ENCODE results near the gene ESRRB. TPM values are rescaled to one million over a fixed set of nuclear protein-coding genes. Genes with fewer than 3 reads are reported as not detected.

The ESRRB gene
- polyA plus RNA-seq (2013, experiment 1 of 2): 0.04 TPM
- 0.06 TPM for polyA plus RNA-seq (2013, experiment 2 of 2)

DNA sequence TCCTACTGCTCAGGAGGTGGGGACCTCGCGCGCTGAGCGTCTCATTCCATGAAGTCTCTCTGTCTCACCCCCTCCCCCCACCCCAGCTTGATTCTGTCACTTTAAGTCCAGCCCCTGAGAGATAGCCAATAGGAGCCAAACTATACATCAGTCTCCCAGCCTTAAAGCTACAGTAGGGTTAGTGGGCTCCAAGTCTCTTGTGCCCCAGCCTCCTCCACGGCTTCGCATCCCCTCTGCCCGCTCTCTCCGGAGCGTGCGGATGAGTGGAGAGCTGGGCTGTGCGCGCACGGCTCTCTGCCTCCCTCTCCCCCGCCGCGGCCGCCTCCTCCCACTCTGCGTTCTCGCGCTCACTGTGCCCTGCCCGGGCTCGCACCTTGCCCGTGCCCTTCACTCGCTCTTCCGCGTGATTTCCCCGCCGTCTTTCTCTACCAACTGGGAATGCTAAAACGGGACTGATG is at the start of gene ESRRB:
ESRRB (plus strand) TSS at position 191 of the 458 bp plus-strand sequence; CDS start at position 456, 265 bp downstream.
- Histone ChIP-seq H4K5ac (ENCODE audit: low read length) (no peak within 1 kb of the TSS), H3K27me3 (ENCODE audit: insufficient read depth, low read length, poor library complexity) (peaks cover 27% of the 10 kb centered on the region), H2BK120ac (ENCODE audit: low read depth, low read length) (no peak within 1 kb of the TSS), H3K79me2 (ENCODE audit: control insufficient read depth, insufficient read depth, low read length) (no peaks in the 10 kb centered on the region), H3K27ac (ENCODE audit: low read depth, low read length) (no peak within 1 kb of the TSS), H4K8ac (ENCODE audit: low read depth, low read length) (no peak within 1 kb of the TSS), H3K18ac (ENCODE audit: low read length) (no peak within 1 kb of the TSS), H3K4ac (ENCODE audit: low read depth, low read length) (no peak within 1 kb of the TSS), H2BK15ac (replicated peaks; ENCODE audit: low read depth) (no peak within 1 kb of the TSS), H3K9ac (ENCODE audit: low read length) (peak within 1 kb of the TSS; percentile 5), H3K79me1 (ENCODE audit: low read length) (no peaks in the 10 kb centered on the region), H3K56ac (ENCODE audit: low read length) (peak within 1 kb of the TSS; percentile 70), H3K36me3 (ENCODE audit: control insufficient read depth, insufficient read depth, low read length) (no peaks in the 10 kb centered on the region), H3K23ac (ENCODE audit: low read length) (no peak within 1 kb of the TSS), H3K4me1 (ENCODE audit: control insufficient read depth, low read depth, low read length) (no peaks in the 10 kb centered on the region), H3K4me3 (ENCODE audit: low read length) (peak within 1 kb of the TSS; percentile 19), H2AK5ac (ENCODE audit: low read length) (no peak within 1 kb of the TSS), H2BK5ac (ENCODE audit: low read length) (no peak within 1 kb of the TSS), H3K4me2 (ENCODE audit: low read length) (peak within 1 kb of the TSS; percentile 47)
- WGBS (ENCODE audit: extremely low coverage, insufficient coverage, low lambda C conversion rate): no CpG with 5 or more reads among the region's 29 CpGs
- peak; percentile 91 for DNase-seq

DNA sequence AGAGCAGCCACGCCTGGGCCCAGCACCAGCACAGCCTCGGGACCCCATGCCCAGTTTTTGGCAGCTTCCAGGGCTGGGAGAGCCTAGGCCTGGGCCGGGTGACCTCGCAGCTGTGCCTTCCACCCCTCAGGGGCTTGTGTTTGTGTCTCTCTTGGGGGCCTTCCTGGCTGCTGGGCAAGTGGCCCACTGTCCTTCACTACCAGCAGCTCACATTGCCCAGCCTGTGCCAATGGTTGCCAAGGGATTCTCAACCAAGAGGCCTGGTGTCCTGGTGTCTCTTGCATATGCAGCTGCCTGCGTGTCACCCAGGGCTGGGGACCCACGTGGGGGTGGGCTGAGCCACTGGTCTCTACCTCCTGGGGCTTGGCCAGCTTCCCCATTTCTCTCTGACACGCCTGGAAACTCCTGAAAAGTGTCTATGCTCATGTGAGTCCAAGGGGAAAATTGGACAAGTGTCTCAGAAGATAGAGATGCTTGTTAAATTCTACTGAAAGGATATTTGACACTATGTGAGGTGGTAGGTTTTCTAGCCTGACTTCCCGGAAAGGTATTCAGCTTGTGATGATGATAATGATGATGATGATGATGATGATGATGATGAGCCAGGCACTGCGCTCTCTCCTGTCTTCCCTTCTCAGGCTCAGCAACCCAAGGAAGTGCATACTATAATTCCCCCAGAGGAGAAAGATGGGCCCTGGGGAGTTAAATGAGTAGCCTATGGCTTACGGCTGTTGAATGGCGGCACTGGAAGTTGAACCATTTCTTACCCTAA is 48.8 kb upstream of the ESRRB start:
- Histone ChIP-seq H3K4me3 (ENCODE audit: low read length) (no peak overlapping the region), H3K4ac (ENCODE audit: low read depth, low read length) (no peak overlapping the region)

DNA sequence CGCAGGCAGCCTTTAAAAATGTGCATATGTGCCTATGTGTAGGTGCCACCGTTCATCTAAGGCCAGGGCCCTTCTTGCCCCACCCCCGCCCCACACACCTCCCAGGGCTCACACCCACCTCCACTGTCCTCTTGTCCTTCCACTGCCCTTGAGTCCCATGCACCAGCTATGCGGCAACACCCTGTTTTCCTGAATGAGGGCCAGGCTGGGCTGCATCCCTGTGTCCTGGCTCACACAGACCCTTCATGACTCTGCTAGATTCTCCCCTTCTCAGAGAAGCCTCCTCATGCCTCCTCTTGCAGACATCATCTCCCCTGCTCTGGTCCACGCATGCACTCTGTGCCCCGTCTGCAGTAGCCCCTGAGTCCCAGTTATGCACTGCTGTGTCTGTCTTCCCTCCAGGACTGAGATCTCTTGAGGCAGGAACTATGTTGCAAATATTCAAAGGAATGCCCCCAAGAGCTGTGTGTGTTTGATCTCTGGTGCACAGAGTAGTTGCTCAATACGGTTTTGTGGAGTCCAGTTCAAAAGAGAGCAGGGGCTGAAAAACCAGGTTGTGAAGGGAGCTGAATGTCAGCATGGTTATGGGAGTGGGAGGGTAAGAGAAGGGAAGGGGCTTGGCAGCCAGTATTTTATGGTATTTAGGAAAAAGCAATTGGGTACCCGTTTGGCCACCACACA is 47.3 kb upstream of the ESRRB start:
- Histone ChIP-seq H3K4ac (ENCODE audit: low read depth, low read length) (no peak overlapping the region), H3K4me1 (ENCODE audit: control insufficient read depth, low read depth, low read length) (no peaks in the 10 kb centered on the region), H3K79me1 (ENCODE audit: low read length) (no peaks in the 10 kb centered on the region), H3K36me3 (ENCODE audit: control insufficient read depth, insufficient read depth, low read length) (no peaks in the 10 kb centered on the region), H2BK15ac (replicated peaks; ENCODE audit: low read depth) (no peak overlapping the region), H4K8ac (ENCODE audit: low read depth, low read length) (no peak overlapping the region), H3K18ac (ENCODE audit: low read length) (no peak overlapping the region), H2BK120ac (ENCODE audit: low read depth, low read length) (no peak overlapping the region), H3K27ac (ENCODE audit: low read depth, low read length) (no peak overlapping the region), H2AK5ac (ENCODE audit: low read length) (no peak overlapping the region), H2BK5ac (ENCODE audit: low read length) (no peak overlapping the region), H3K4me3 (ENCODE audit: low read length) (no peak overlapping the region), H3K27me3 (ENCODE audit: insufficient read depth, low read length, poor library complexity) (no peaks in the 10 kb centered on the region), H3K9ac (ENCODE audit: low read length) (no peak overlapping the region), H3K23ac (ENCODE audit: low read length) (no peak overlapping the region), H3K79me2 (ENCODE audit: control insufficient read depth, insufficient read depth, low read length) (no peaks in the 10 kb centered on the region), H3K4me2 (ENCODE audit: low read length) (no peak overlapping the region), H3K56ac (ENCODE audit: low read length) (no peak overlapping the region), H4K5ac (ENCODE audit: low read length) (no peak overlapping the region)
- no CpG with 5 or more reads among the region's 8 CpGs for WGBS (ENCODE audit: extremely low coverage, insufficient coverage, low lambda C conversion rate)
- no peak for DNase-seq

More for the DNA sequence above, 48.8 kb upstream of the ESRRB start:
- no CpG with 5 or more reads among the region's 11 CpGs for WGBS (ENCODE audit: extremely low coverage, insufficient coverage, low lambda C conversion rate)
- H4K5ac ChIP-seq (ENCODE audit: low read length): no peak overlapping the region
- H3K18ac ChIP-seq (ENCODE audit: low read length): no peak overlapping the region
- H3K4me1 ChIP-seq (ENCODE audit: control insufficient read depth, low read depth, low read length): no peaks in the 10 kb centered on the region
- no peak overlapping the region for H3K23ac ChIP-seq (ENCODE audit: low read length)
- no peaks in the 10 kb centered on the region for H3K79me1 ChIP-seq (ENCODE audit: low read length)
- DNase-seq: no peak
- no peak overlapping the region for H4K8ac ChIP-seq (ENCODE audit: low read depth, low read length)
- H3K79me2 ChIP-seq (ENCODE audit: control insufficient read depth, insufficient read depth, low read length): no peaks in the 10 kb centered on the region
- H2BK15ac ChIP-seq (replicated peaks; ENCODE audit: low read depth): no peak overlapping the region
- H3K36me3 ChIP-seq (ENCODE audit: control insufficient read depth, insufficient read depth, low read length): no peaks in the 10 kb centered on the region
- H3K56ac ChIP-seq (ENCODE audit: low read length): no peak overlapping the region
- H2BK5ac ChIP-seq (ENCODE audit: low read length): no peak overlapping the region
- H3K27ac ChIP-seq (ENCODE audit: low read depth, low read length): no peak overlapping the region
- no peak overlapping the region for H2AK5ac ChIP-seq (ENCODE audit: low read length)
- no peak overlapping the region for H3K9ac ChIP-seq (ENCODE audit: low read length)
- no peak overlapping the region for H2BK120ac ChIP-seq (ENCODE audit: low read depth, low read length)
- H3K27me3 ChIP-seq (ENCODE audit: insufficient read depth, low read length, poor library complexity): no peaks in the 10 kb centered on the region
- H3K4me2 ChIP-seq (ENCODE audit: low read length): no peak overlapping the region

DNA sequence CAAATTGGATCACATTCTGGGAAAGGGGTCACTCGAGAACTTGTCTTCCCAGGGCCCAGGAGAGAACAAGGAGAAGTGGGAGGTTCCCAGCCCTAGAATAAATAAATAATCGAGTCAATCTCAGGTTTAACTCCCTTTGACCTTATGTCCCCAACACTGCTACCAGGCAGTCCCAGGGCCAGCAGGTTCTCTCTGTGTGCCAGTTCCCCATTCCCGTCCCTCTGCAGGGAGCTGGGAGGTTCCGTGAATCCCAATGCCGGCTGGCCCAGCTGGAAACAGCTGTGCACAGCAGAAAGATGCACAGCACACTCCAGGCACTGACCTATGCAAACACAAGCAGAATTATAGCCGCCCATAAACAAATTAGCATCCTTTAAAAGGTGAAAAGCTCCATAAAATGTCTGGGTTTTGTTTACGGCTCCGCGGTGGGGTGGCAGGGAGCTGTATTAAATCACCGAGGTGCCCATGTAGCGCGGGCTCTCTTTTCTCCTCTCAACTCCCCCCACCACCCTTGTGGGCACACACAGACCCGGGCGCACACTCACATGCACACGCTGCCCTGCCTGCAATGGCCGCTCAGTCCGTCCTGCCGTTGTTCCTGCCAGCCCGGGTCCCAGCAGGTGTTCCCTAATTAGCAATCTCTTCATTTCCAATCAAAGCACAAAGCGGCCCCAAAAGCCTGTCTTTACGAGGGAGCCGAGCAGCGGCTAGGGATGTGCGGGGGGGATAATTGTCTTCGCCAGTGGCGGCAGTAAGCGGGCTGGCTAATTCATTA is 46.6 kb upstream of the ESRRB start:
- Histone ChIP-seq H3K9ac (ENCODE audit: low read length) (no peak overlapping the region), H3K79me2 (ENCODE audit: control insufficient read depth, insufficient read depth, low read length) (no peaks in the 10 kb centered on the region), H3K27me3 (ENCODE audit: insufficient read depth, low read length, poor library complexity) (no peaks in the 10 kb centered on the region), H2BK15ac (replicated peaks; ENCODE audit: low read depth) (no peak overlapping the region), H3K36me3 (ENCODE audit: control insufficient read depth, insufficient read depth, low read length) (no peaks in the 10 kb centered on the region), H2BK120ac (ENCODE audit: low read depth, low read length) (no peak overlapping the region), H4K8ac (ENCODE audit: low read depth, low read length) (no peak overlapping the region), H3K4me2 (ENCODE audit: low read length) (no peak overlapping the region), H3K56ac (ENCODE audit: low read length) (no peak overlapping the region), H2AK5ac (ENCODE audit: low read length) (no peak overlapping the region), H3K4me3 (ENCODE audit: low read length) (no peak overlapping the region), H3K18ac (ENCODE audit: low read length) (no peak overlapping the region), H3K4me1 (ENCODE audit: control insufficient read depth, low read depth, low read length) (no peaks in the 10 kb centered on the region), H3K4ac (ENCODE audit: low read depth, low read length) (no peak overlapping the region), H3K79me1 (ENCODE audit: low read length) (no peaks in the 10 kb centered on the region), H4K5ac (ENCODE audit: low read length) (no peak overlapping the region), H2BK5ac (ENCODE audit: low read length) (no peak overlapping the region), H3K23ac (ENCODE audit: low read length) (no peak overlapping the region), H3K27ac (ENCODE audit: low read depth, low read length) (no peak overlapping the region)
- WGBS (ENCODE audit: extremely low coverage, insufficient coverage, low lambda C conversion rate): no CpG with 5 or more reads among the region's 27 CpGs
- peak; percentile 23 for DNase-seq

DNA sequence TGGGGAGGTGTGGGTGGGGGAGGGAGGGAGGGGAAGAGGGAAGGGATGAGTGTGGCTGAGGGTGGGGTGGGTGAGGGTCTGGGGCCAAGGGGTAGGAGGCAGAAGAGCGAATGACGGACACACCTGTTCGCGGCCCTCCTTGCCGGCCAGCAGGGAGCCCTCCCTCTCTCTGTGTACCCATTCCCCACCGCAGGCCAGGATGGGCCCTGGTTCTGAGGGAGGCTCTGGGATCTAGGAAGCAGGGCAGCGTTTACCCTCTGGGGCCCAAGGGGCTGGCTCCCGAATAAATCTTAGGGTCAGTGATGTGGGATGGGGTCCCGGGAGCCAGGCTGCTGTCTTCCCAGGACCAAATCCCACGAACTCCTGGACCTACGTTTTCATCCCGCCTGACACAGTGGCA is 46.0 kb upstream of the ESRRB start:
- Histone ChIP-seq H3K4me3 (ENCODE audit: low read length) (no peak overlapping the region), H3K4ac (ENCODE audit: low read depth, low read length) (no peak overlapping the region), H2AK5ac (ENCODE audit: low read length) (no peak overlapping the region), H2BK120ac (ENCODE audit: low read depth, low read length) (no peak overlapping the region), H3K4me1 (ENCODE audit: control insufficient read depth, low read depth, low read length) (no peaks in the 10 kb centered on the region), H4K8ac (ENCODE audit: low read depth, low read length) (no peak overlapping the region), H3K79me2 (ENCODE audit: control insufficient read depth, insufficient read depth, low read length) (no peaks in the 10 kb centered on the region), H4K5ac (ENCODE audit: low read length) (no peak overlapping the region), H3K56ac (ENCODE audit: low read length) (no peak overlapping the region), H3K9ac (ENCODE audit: low read length) (no peak overlapping the region), H3K27ac (ENCODE audit: low read depth, low read length) (no peak overlapping the region), H3K18ac (ENCODE audit: low read length) (no peak overlapping the region), H3K27me3 (ENCODE audit: insufficient read depth, low read length, poor library complexity) (no peaks in the 10 kb centered on the region), H3K36me3 (ENCODE audit: control insufficient read depth, insufficient read depth, low read length) (no peaks in the 10 kb centered on the region), H2BK15ac (replicated peaks; ENCODE audit: low read depth) (no peak overlapping the region), H3K23ac (ENCODE audit: low read length) (no peak overlapping the region), H2BK5ac (ENCODE audit: low read length) (no peak overlapping the region), H3K79me1 (ENCODE audit: low read length) (no peaks in the 10 kb centered on the region), H3K4me2 (ENCODE audit: low read length) (no peak overlapping the region)
- WGBS (ENCODE audit: extremely low coverage, insufficient coverage, low lambda C conversion rate): no CpG with 5 or more reads among the region's 12 CpGs
- DNase-seq: no peak

Data from mesendoderm (in vitro differentiated cells).